Esophagus mucosa (tissue), 1 donor: Measurements from ENCODE around the gene PTRH1. TPM values are rescaled to one million over a fixed set of nuclear protein-coding genes. Genes with fewer than 3 reads are reported as not detected.

Experiments used
- ATAC-seq: fragments of 200-7000 bp; cut with Tn5 transposase; one replicate; pipeline ENCODE4 v1.9.1; 2020
- total RNA-seq: library from RNA; stranded (reverse); gene quantifications from one replicate; pipeline ENCODE4 v1.2.4, GENCODE V29; 2023
- donor health status: DM: yes; HTN: yes; CAD: no.

PTRH1 gene
- total RNA-seq, 1 donor from 2014 or later = 7.9 TPM

DNA sequence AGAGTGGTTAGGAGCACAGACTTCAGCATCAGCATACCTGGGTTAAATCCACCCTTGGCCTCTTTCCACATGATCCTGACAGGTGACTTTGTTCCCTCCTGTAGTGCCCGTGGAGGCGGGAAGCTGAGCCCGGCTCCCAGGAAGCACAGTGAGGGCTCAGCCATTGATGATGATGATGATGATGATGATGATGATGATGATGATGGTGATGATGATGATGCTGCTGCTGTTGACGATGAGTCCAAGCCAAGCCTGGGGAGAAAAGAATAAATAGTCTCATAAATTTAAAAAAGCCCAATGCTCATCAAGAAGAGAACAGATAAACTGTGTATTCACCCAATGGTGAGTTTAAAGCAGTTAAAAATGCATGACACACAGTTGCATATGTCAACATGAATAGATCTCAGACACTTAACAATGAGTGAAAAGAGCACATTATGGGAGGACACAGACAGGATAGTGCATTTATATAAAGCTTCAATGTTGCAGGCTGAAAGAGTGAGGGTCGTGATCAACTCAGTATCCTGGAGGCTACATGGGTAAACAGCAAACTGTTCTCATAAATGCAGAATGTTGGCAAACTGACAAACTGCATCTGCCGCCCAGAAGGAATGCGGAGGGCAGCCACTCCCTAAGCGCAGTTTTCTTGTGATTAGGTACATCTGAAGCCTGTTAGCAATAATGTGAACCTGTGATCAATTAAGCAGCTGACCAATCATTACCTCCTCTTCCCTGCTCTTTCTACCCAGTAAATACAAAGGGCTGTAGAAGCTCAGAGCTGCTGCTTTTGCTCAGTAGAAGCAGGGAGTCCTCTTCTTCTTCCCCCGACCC is 20.4 kb downstream of the PTRH1 start:
- no peak for ATAC-seq

DNA sequence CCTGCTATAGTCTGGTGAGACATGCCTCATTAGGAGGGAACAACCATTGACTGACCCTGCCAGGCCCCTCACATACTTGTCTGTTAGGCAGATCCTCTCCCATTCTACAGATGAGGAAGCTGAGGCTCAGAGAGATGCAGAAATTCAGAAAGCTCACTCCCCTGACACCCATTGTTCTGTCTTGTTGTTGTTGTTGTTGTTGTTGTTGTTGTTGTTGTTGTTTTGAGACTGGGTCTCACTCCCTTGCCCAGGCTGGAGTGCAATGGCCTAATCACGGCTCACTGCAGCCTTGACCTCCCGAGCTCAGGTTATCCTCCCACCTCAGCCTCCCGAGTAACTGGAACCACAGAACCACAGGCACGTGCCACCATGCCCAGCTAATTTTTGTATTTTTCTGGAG is 21.8 kb downstream of the PTRH1 start:
- no peak for ATAC-seq

DNA sequence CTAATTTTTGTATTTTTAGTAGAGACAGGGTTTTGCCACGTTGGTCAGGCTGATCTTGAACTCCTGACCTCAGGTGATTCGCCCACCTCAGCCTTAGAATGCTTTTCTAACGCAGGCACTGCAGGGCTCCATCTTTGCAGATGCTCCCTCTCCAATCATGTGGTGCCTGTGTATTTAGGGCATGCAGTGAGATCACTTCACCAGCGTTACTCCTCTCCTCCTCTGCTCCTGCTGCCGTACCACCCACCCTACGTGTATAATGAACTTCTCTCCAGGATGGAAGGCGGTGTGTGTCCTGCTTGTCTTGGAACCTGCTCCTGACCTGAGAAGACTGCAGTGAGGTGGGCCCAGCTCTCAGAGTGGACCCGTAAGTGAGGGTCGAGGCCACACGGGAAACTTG is 22.3 kb downstream of the PTRH1 start:
- ATAC-seq = no peak

DNA sequence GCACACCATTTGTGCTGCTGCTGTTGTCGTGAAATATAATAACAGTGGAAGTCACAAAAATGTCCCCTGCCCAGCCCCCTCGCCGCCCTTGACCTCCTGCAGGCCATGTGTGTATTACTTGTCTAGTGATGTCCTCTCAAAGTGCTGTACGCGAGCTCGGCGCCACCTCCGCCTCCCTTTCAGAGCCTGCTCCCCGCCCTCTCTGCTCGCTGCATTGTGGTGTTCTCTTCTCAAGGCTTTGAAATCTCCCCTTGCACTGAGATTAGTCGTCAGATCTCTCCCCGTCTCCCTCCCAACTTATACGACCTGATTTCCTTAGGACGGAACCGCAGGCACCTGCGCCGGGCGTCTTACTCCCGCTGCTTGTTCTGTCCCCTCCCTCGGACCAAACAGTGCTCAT is 23.4 kb downstream of the PTRH1 start:
- no peak for ATAC-seq

DNA sequence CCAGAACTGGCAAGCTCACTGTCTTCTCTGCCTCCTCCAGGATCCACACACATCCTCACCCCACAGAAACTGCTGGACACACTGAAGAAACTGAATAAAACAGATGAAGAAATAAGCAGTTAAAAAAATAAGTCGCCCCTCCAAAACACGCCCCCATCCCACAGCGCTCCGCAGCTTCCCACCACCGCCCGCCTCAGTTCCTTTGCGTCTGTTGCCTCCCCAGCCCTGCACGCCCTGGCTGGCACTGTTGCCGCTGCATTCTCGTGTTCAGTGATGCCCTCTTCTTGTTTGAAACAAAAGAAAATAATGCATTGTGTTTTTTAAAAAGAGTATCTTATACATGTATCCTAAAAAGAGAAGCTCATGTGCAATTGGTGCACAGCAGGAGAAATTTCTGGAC is 24.7 kb downstream of the PTRH1 start:
- ATAC-seq = no peak

DNA sequence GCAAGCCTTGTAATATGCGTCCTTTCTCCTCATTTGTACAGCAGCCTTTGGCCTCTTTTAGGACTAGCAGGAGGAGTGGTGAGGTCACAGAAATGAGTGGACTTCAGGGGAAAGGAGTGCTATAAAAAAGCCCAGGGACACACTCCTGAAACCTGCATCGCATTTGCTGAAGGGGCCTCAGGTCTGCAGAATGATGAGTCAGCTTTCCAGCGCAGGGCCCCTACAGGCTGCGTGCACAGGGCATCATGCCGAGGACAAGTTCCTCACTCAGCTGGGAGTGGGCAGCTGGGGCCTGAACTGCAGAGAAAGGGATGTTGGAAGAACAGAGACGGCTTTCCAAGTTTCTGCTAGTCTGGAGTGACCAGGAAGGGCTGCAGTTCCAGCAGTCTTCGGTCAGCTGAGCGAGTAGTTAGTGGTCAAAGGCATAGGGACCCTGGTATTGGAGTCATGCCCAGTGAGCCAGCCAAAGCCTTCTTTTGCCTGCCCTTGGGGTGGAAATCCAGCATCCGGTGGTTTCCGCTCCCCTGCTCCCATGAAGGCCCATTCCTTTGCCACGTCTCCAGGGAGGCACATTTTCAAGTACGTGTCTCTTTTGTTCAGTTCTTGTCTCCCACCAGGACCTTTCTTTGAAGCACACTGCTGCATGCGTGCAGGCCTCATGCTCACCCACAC is 26.0 kb downstream of the PTRH1 start:
- ATAC-seq = no peak

DNA sequence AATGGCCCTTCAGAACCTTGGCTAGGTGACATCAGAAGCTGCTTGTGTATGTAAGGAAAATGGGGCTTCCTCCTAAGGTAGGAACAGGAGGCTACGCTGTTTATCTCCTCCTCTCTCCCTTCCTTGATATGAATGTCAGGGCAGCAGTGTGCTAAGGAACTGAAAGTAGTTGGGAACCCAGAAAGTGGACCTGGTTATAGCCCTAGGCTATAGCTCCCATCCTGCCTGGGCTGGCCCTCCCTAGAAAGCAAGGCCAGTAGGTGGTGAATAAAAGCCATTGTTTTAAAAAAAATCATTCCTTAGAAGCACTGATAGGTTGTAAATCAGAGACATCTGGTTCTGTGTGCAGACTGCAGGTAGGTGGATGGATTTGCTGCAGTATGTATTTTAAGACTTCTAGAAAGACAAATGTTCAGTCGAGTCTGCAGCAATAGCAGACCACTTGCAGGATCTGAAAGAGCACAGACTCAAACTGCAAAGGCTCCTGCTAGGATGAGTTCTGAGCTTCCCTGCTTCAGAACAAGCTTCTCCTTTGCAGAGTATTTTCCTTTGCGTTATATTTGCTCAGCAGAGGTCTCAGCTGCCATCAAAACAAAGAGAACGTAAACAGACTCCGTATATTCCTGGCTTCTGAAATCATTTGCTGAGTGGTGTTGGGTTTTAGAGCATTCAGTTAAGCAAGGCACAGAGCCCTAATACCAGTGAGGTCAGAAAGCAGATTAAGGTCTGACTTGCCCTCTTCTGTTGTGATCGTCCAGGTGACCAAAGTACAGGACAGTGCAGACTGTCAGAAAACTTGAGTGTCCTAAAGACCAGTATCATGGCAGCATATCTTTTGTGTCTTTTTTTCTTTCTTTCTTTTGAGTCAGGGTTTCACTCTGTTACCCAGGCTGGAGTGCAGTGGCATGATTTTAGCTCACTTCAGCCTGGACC is 28.7 kb downstream of the PTRH1 start:
- ATAC-seq = no peak

DNA sequence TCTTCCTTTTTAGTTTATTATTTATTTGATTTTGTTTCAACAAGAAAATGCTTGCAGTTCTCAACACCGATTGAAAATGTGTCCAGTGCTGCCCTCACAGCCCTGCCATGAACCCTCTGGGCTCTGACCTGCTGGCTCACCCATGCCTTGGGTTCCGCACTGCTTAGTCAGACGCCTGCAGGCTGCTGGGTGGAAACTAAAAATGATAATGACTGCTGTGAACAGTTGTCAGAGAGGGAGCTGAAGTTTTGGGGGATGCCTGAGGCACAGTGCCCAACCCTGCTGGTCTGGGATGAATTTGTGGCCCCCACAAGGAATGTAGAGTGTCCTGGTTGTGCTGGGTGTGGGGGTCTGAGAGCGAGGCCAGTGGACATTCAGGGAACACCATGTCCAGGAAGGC is 30.9 kb downstream of the PTRH1 start:
- ATAC-seq = no peak

DNA sequence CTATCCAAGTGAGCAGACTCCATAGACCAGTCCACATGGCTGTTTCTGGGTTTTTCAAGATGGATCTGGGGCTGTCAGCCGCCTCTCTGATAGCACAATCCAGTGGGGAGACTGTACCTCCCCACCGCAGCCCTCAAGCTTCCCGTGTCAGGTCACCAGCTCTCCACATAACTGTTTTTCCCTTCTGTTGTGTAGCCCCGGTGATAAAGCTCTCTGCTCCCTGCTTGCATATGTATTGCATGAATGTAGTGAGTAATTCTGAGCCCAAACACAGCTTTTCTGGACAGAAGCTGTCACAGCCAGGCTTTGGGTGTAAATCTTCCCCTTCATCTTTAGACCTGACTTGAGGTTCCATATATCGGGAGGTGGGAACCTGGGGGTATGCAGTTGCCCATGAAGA is 31.7 kb downstream of the PTRH1 start:
- no peak for ATAC-seq

DNA sequence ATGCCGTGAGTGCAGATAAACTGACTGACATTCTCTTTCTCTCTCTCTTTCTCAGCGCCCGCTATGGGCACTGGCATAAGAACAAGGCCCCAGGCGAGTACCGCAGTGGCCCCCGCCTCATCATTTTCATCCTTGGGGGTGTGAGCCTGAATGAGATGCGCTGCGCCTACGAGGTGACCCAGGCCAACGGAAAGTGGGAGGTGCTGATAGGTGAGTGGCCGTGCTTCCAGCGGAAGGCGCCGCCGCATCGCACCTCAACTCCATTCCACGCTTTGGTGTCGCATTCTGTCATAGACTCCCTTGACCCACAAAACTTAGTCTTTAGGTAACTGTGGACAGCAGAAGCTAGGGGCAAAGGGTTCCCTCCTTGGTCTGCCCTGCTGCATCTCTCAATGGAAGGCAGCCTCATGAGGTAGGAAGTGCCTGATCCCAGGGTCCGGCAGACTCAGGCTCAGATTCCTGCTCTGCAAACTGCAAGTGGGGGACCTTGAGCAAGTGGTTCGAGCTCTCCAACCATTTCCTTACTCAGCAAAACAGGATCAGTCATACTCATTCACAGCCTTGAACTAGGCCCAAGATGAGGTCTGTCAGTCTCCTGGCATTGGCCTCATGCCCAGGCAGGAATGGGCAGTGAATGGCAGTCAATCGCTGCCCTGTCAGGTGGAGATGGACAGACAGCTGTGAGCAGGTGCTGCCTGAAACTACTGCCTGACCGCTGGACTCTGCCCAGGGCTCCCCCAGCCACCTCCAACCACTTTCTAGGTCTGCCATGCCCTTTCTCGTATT is 32.9 kb downstream of the PTRH1 start:
- no peak for ATAC-seq

DNA sequence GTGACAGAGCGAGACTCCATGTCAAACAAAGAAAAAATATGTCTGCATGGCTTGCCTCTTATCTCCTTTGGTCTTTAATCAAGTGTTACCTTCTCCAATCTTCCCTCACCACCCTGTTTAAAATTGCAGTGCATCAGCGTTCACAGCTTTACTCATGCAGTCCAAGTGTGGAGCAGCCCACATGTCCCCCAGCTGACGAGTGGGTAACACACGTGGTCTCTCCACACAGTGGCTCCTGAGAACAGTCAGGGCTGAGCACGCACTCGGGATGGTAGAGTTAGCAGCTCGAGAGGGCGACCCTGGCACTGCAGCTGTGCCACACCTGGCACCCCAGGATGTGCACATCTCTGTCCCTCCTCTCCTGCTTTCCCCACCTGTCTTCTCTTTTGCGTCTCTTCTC is 34.6 kb downstream of the PTRH1 start:
- no peak for ATAC-seq

DNA sequence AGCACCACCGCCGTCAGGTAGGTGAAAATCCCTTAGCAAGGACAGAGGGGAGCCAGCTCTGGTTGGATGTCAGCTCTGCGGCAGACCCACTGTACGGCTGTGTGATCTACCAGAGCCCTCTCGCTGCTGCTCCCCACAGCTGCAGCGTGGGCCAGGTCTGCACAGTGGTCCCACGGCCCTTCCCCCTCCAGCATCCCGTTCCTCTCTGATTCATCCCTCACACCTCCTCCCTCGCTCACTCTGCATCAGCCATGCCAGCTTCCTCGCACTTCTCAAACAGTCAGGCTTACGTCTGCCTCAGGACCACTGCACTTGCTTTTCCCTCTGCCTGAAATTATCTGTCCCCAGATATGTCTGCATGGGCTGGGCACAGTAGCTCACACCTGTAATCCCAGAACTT is 35.2 kb downstream of the PTRH1 start:
- no peak for ATAC-seq

DNA sequence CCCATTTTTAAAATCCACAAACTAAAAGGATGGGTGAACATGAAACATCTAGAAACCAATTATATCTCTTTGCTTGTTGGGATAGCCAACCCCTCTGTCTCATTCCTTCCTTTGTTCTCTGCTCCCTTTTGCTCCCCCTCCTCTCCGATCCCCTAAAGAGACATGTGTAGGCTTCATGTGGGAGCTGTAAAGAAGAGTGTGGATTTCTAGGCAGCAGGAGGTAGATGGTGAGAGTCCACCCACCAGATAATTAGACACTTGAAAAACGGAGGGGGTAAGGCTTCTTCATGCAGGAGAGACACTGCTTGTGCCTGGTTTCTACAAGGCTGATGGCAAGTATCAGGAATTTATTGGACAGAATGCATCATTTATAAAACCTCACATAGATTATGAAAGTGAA is 36.0 kb downstream of the PTRH1 start:
- no peak for ATAC-seq

DNA sequence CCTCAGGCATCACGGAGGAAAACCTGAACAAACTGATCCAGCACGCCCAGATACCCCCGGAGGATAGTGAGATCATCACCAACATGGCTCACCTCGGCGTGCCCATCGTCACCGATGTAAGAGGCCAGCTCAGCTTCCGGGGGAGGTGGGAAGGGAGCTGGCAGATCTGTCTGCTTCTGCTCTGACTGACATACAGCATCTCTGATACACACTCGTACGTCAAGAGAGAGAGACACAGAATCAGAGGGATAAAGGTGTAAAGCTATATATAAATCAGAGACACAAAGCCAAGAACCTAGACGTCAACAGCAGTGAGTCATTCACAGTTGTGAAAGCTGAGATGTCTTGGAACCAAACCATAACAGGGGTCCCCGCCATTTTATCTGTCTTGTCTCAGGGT is 38.8 kb downstream of the PTRH1 start:
- ATAC-seq = peak; percentile 41

DNA sequence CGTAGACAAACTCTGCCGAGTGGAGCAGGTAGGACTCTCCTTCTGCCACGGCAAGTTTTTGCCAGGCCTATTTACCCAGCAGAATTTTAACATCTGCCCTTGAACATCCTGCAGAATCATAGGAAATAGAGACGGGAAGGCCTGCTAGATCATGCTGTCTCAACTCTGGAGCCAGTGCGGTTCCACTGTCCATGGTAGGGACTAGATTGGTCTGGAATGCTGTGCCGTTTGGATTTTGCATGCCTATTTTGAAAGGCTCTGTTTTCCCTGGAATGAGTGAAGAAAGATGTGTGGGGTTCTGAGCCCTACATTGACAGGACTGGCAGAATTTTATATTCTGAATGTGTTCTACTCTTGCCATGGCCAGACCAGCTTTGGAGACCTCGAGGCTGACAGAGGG is 42.2 kb downstream of the PTRH1 start:
- no peak for ATAC-seq

DNA sequence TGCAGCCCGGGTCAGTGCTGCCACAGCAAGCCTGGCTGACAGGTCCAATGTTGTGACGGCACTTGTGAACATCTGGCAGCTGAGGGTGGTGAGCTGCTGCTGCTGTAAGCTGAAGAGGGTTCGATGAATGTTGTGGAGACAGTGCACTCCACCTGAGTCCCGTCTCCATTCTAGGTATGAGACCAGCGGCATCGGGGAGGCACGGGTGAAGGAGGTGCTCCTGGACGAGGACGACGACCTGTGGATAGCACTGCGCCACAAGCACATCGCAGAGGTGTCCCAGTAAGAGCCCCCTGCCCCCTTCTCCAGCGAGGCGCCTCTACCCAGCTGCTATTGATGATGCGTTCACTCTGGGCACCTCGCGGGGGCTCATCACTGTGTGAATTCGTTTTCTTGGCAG is 47.6 kb downstream of the PTRH1 start:
- no peak for ATAC-seq

DNA sequence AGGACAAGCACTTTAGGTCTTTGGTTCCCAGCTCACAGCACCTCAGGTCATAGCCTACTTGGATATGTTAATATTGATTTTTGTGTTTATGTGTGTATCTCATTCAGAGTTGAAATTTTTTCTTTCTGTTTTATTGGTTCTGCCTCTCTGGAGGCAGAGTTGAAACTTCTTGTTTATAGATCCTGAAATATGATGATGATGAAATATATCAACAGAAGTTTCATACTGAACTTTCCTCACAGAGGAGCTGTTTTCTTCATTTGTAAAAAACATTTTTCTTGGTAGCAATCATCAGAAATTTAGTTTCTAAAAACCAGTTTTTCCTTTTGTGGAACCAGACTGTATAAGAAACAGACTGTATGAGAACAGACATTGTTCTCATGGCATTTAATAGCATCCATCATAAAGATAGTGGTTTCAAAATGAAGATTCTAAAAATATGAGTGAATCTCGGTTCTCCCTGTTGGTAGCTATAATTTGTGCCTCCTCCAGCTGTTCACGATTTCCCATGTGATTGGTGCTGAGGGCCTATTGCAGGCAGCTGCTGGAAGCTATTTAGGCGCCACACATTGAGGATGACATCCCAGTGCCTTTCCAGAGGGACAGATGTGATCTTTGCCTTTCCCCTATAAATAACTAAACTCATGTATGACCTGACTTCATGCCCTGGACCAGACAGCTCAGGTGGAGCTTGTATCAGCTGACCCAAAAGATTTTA is 48.2 kb downstream of the PTRH1 start:
- ATAC-seq = no peak

DNA sequence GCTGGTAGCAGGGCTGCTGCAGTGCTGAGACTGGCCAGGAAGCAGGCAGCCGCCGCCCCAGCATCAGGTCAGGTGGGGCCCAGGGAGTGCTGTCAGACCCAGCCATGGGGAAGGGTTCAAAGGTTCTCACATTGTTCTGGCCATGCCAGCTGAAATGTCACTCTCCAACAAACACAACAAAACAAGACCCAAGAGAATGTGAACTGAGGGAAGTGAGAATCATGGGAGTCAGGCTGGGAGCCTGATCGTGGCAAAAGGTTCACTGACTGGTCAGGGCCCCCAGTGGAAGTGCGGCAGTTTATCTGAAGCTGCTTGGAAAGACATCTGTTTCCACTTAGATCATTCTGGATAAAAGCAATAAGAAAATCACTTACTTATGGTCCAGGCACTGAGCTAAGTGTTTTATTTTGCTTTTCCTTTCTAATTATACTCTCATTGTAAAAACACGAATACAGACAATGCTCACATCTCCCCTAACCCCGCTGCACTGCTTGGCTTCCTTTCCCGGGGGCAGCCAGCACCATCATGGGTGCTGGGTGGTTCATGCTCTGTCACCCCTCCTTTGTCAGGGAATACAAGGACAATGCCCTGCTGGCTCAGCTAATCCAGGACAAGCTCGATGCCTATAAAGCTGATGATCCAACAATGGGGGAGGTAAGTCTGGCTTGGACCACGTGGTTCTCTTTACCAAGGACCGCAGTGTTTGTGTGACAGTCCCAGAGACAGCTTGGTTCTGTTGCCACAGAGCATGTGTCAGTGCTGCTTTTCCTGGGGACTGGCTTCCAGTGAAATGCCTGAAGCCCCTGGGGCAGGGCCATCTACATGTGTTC is 50.6 kb downstream of the PTRH1 start:
- no peak for ATAC-seq

DNA sequence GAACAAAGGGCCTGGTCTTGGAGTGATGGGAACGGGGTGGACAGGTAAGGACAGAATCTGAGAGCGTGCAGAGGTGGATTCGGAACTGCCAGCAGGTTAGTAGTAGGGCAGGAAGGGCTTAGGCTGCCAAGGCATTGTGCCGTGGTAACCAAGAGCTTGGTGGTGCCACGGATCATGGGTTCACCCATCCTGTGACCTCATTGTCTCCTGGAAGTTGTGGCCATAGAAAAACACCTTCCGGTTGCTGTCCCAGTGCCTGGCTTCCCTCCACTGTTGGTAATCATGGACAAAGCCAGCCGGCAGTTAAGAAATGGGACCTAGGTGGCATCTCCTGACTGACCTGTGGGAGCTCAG is 51.2 kb downstream of the PTRH1 start:
- no peak for ATAC-seq
